SK-N-SH treated with all-trans-retinoic acid at 6 μM for 48 hours (cell line): ENCODE measurements around the gene SYAP1.

ENCODE experiments used
- ATAC-seq: fragments of 200-7000 bp; cut with Tn5 transposase; 3 replicates; pipeline ENCODE4 v1.9.1; 2020; ENCODE audit warnings: mild to moderate bottlenecking, moderate library complexity
- ARNTL ChIP-seq: fragments of 450-650 bp; formaldehyde crosslinking; IDR thresholded peaks from 2 replicates; pipeline ENCODE4 v1.5.0; 2020; ENCODE audit warnings: low read depth, mild to moderate bottlenecking, moderate library complexity, borderline replicate concordance
- BACH2 ChIP-seq: fragments of 250-450 bp; sonication (Bioruptor Pico); IDR thresholded peaks from 2 replicates; pipeline ENCODE4 v1.9.0; 2021; ENCODE audit warnings: mild to moderate bottlenecking, borderline replicate concordance
- CREB5 ChIP-seq: fragments of 250-450 bp; sonication (Bioruptor Pico); IDR thresholded peaks from 2 replicates; pipeline ENCODE4 v1.5.1; 2020; ENCODE audit warnings: low read depth, mild to moderate bottlenecking, moderate library complexity
- GLIS3 ChIP-seq: fragments of 250-450 bp; sonication (Bioruptor Pico); IDR thresholded peaks from 2 replicates; pipeline ENCODE4 v1.5.0; 2020; ENCODE audit warnings: mild to moderate bottlenecking, moderate library complexity
- ISL1 ChIP-seq: fragments of 250-450 bp; sonication (Bioruptor Pico); IDR thresholded peaks from 2 replicates; pipeline ENCODE4 v2.1.2; 2022; ENCODE audit warnings: mild to moderate bottlenecking, moderate library complexity
- OSR1 ChIP-seq: fragments of 250-450 bp; sonication (Bioruptor Pico); IDR thresholded peaks from 2 replicates; pipeline ENCODE4 v1.8.0; 2022; ENCODE audit warnings: moderate library complexity, mild to moderate bottlenecking, inconsistent platforms
- PATZ1 ChIP-seq: fragments of 250-450 bp; sonication (Bioruptor Pico); IDR thresholded peaks from 2 replicates; pipeline ENCODE4 v1.8.0; 2020; ENCODE audit warnings: mild to moderate bottlenecking, moderate library complexity, borderline replicate concordance
- PPARA ChIP-seq: fragments of 250-450 bp; sonication (Bioruptor Pico); IDR thresholded peaks from 2 replicates; pipeline ENCODE4 v1.5.0; 2020; ENCODE audit warnings: mild to moderate bottlenecking, borderline replicate concordance
- RARB ChIP-seq: fragments of 250-450 bp; sonication (Bioruptor Pico); IDR thresholded peaks from 2 replicates; pipeline ENCODE4 v1.8.0; 2021; ENCODE audit warnings: mild to moderate bottlenecking, moderate library complexity
- SNAI2 ChIP-seq: fragments of 250-450 bp; sonication (Bioruptor Pico); IDR thresholded peaks from 2 replicates; pipeline ENCODE4 v1.5.0; 2020; ENCODE audit warnings: mild to moderate bottlenecking, moderate library complexity
- TCF4 ChIP-seq: fragments of 250-450 bp; sonication (Bioruptor Pico); IDR thresholded peaks from 2 replicates; pipeline ENCODE4 v1.8.0; 2021; ENCODE audit warnings: mild to moderate bottlenecking, moderate library complexity, borderline replicate concordance
- TOX ChIP-seq: fragments of 250-450 bp; sonication (Bioruptor Pico); IDR thresholded peaks from 2 replicates; pipeline ENCODE4 v1.8.0; 2021; ENCODE audit warnings: mild to moderate bottlenecking, moderate library complexity, borderline replicate concordance
- TSHZ2 ChIP-seq: fragments of 250-450 bp; sonication (Bioruptor Pico); IDR thresholded peaks from 2 replicates; pipeline ENCODE4 v1.5.0; 2020; ENCODE audit warnings: mild to moderate bottlenecking, moderate library complexity
- ZC3H10 ChIP-seq: fragments of 250-450 bp; sonication (Bioruptor Pico); IDR thresholded peaks from 2 replicates; pipeline ENCODE4 v1.5.1; 2021; ENCODE audit warnings: mild to moderate bottlenecking, moderate library complexity
- ZFP3 ChIP-seq: fragments of 250-450 bp; sonication (Bioruptor Pico); IDR thresholded peaks from 2 replicates; pipeline ENCODE4 v1.5.0; 2020; ENCODE audit warnings: mild to moderate bottlenecking, moderate library complexity
- ZFP30 ChIP-seq: fragments of 450-650 bp; formaldehyde crosslinking; IDR thresholded peaks from 2 replicates; pipeline ENCODE4 v1.5.0; 2022; ENCODE audit warnings: mild to moderate bottlenecking, moderate library complexity
- ZNF565 ChIP-seq: fragments of 450-650 bp; formaldehyde crosslinking; conservative IDR thresholded peaks from 2 replicates; pipeline ENCODE4 v1.5.0; 2020; ENCODE audit warnings: low read depth, mild to moderate bottlenecking, moderate library complexity
- TF ChIP-seq, protein P1 (sequence below): fragments of 250-450 bp; sonication (Bioruptor Pico); IDR thresholded peaks from 2 replicates; pipeline ENCODE4 v1.8.0; 2021; ENCODE audit warnings: low read depth, mild to moderate bottlenecking, moderate library complexity, borderline replicate concordance
- TF ChIP-seq, protein P2 (sequence below): fragments of 250-450 bp; sonication (Bioruptor Pico); IDR thresholded peaks from 2 replicates; pipeline ENCODE4 v1.5.1; 2021; ENCODE audit warnings: mild to moderate bottlenecking, moderate library complexity

SYAP1 gene

GRCh38 chrX:16804923-16805464 is 85.6 kb downstream of the SYAP1 start:
- ATAC-seq: no peak
- TF ChIP-seq, protein P1, sequence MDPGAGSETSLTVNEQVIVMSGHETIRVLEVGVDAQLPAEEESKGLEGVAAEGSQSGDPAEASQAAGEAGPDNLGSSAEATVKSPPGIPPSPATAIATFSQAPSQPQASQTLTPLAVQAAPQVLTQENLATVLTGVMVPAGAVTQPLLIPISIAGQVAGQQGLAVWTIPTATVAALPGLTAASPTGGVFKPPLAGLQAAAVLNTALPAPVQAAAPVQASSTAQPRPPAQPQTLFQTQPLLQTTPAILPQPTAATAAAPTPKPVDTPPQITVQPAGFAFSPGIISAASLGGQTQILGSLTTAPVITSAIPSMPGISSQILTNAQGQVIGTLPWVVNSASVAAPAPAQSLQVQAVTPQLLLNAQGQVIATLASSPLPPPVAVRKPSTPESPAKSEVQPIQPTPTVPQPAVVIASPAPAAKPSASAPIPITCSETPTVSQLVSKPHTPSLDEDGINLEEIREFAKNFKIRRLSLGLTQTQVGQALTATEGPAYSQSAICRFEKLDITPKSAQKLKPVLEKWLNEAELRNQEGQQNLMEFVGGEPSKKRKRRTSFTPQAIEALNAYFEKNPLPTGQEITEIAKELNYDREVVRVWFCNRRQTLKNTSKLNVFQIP (CRISPR knock-in tag): no peak
- TF ChIP-seq SNAI2 (no peak), CREB5 (CRISPR knock-in tag) (no peak), OSR1 (CRISPR knock-in tag) (no peak), BACH2 (CRISPR knock-in tag) (no peak), ISL1 (CRISPR knock-in tag) (no peak), ZFP30 (CRISPR knock-in tag) (no peak), GLIS3 (no peak), TOX (no peak), ARNTL (no peak), TCF4 (CRISPR knock-in tag) (no peak)
- TF ChIP-seq, all 23 proteins: peak for 0

GRCh38 chrX:16807548-16807947 is 88.1 kb downstream of the SYAP1 start:
- ATAC-seq: peak; percentile 96
- TF ChIP-seq ISL1 (CRISPR knock-in tag) (no peak), RARB (CRISPR knock-in tag) (no peak), ARNTL (no peak), ZNF565 (no peak), PPARA (no peak)
- TF ChIP-seq, protein P2, sequence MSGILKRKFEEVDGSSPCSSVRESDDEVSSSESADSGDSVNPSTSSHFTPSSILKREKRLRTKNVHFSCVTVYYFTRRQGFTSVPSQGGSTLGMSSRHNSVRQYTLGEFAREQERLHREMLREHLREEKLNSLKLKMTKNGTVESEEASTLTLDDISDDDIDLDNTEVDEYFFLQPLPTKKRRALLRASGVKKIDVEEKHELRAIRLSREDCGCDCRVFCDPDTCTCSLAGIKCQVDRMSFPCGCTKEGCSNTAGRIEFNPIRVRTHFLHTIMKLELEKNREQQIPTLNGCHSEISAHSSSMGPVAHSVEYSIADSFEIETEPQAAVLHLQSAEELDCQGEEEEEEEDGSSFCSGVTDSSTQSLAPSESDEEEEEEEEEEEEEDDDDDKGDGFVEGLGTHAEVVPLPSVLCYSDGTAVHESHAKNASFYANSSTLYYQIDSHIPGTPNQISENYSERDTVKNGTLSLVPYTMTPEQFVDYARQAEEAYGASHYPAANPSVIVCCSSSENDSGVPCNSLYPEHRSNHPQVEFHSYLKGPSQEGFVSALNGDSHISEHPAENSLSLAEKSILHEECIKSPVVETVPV (CRISPR knock-in tag): no peak

GRCh38 chrX:16807976-16808542 is 88.6 kb downstream of the SYAP1 start:
- no peak for TF ChIP-seq TOX
- TF ChIP-seq, protein P2 (CRISPR knock-in tag): no peak
- no peak for TF ChIP-seq ZFP3 (CRISPR knock-in tag)
- no peak for TF ChIP-seq RARB (CRISPR knock-in tag)
- TF ChIP-seq TCF4 (CRISPR knock-in tag): no peak
- TF ChIP-seq ZC3H10 (CRISPR knock-in tag): no peak
- no peak for TF ChIP-seq TSHZ2 (CRISPR knock-in tag)
- no peak for TF ChIP-seq ARNTL
- TF ChIP-seq GLIS3: no peak
- no peak for TF ChIP-seq SNAI2
- TF ChIP-seq ISL1 (CRISPR knock-in tag): no peak
- no peak for TF ChIP-seq PATZ1 (CRISPR knock-in tag)
- TF ChIP-seq ZFP30 (CRISPR knock-in tag): no peak
- no peak for TF ChIP-seq ZNF565
- no peak for TF ChIP-seq BACH2 (CRISPR knock-in tag)
- TF ChIP-seq PPARA: no peak
- no peak for TF ChIP-seq CREB5 (CRISPR knock-in tag)
- peak; percentile 73 for ATAC-seq
